HG03095 (cell line): ENCODE data around the gene C1QL4.
A peak's percentile ranks its signal among the peaks of the same experiment; 100 is the strongest.
"Not testable (repeated sequence)": the region's sequence is repeated elsewhere in the genome, so short reads cannot be mapped to it uniquely, and the experiment has no call there.

Source experiments
- ATAC-seq: cut with Tn5 transposase; IDR thresholded peaks from one replicate; pipeline ENCODE4 v1.9.1; 2021; ENCODE audit warnings: moderate library complexity; ENCODE audit not compliant: unreplicated experiment

The C1QL4 gene

GRCh38 chr12:49336645-49337584, at the start of gene C1QL4:
Gene C1QL4, minus strand, starts transcription at chr12:49337188. Its CDS starts 711 bp downstream, at chr12:49336477.
- ATAC-seq, result peak; percentile 77

- not testable (repeated sequence) for ATAC-seq
Measured at GRCh38 chr12:49380184-49380583, 43.2 kb upstream of the C1QL4 start.

DNA sequence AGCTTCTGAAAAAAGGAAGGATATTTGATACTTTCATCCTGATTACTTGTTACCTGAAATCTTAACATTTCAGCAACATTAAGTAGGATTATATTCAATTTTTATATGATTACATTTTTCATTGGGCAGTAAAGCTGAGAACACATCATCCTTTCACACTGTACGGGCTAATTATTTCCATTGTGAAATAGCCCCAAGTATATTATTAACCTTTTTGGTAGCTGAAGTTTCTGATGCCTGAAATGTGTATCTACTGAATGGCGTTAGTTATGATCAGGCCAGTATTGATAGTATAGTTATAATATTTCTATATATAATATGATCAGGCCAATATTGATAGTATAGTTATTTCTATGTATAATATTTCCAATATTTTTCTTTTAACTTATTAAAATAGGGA, 40.4 kb upstream of the C1QL4 start:
- ATAC-seq, result no peak

DNA sequence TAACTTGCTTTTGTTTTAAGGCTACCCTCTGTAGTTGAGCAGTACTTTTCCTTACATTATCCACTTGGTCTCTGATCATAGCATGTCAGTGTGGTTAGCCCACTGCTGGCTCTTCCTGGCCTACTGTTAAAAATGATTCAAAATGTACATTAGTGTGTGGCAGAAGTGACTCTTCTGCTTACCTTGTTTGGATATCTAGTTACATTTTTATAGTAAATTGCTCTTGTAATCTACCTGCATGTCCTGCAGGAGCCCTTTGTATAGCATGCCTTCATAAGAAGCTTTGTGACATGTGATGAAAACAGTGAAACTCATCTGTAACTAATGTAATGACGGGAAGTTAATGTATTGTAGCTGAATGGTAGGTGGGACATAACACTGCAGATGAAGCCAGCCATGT, 38.4 kb upstream of the C1QL4 start:
- no peak for ATAC-seq

DNA sequence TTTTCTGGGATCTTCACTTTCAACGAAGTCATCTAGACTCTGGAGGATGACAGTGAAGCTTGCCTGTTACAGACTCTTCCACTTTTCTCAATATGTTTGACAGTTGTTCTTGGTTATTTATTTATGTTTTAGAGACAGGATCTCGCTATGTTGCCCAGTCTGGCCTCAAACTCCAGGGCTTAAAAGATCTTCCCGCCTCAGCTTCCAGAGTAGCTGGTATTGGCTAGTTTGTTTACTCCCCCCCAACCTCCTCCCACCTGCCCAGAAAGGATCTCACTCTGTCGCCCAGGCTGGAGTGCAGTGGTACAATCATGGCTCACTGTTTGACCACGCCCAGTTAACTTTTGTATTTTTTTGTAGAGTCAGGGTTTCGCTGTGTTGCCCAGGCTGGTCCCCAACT, 33.6 kb upstream of the C1QL4 start:
- ATAC-seq, result no peak

- peak; percentile 57 for ATAC-seq
Measured at GRCh38 chr12:49369411-49370145, 32.6 kb upstream of the C1QL4 start.

DNA sequence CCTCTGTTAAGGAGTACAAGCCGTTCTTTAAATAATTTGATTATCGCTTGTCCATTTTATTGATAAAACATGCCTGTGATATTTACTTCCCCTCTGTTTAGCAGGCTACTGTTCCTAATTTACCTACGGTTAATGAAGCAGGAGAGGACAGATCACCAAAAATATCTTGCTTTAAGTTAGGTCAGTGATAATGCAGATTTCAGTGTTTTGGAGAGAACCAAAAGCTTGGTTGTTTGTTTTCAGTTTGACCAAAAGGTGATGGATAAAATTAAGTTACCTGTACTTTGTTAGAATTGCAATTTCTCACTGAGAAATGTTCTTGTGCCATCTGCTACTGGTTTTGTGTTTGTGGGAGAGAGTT, 31.2 kb upstream of the C1QL4 start:
- ATAC-seq, result no peak

DNA sequence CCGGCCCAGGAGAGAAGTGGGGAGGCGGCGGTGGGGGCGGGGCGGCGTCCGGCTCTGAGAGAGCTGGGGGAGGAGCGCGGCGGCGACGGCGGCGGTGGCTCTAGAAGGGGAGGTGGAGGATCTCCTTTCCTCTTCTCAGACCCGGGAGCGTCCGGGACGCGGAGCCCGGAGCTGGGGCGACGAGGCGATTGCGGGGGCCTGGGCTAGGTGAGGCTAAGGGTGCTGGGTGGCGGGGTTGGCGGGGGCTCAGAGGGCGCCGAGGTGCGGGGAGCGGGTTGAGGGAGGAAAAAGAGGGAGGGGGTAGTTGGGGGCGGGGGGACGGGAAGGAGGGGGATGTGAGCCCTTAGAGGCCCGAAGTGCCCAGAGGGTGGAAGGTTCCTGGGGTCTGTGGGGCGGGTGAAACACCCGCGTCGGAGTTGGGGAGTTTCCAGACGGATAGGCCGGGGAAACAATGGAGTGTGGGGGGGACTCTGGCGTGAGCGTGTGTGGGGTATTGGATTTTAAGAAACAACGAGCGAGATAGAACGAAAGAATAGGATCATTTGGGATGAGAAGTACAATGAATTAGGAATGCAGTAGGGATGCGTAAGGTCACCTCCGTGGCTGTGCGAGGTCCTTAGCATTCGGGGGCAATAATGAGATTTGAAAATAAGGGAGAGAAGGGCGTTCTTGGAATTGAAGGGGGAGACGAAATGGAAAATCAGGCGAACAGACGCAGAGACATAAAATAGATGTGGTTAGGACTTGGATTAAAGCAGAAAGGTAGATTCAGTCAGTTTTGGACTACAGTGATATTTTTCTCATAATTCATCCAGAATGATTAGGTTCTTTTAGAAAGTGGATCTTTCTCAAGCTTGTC, 30.6 kb upstream of the C1QL4 start, which contains the start of gene SPATS2:
SPATS2 (plus strand) TSS at position 82 of the 859 bp plus-strand sequence. CDS start 93,551 bp downstream, outside the sequence.
- no peak for ATAC-seq

DNA sequence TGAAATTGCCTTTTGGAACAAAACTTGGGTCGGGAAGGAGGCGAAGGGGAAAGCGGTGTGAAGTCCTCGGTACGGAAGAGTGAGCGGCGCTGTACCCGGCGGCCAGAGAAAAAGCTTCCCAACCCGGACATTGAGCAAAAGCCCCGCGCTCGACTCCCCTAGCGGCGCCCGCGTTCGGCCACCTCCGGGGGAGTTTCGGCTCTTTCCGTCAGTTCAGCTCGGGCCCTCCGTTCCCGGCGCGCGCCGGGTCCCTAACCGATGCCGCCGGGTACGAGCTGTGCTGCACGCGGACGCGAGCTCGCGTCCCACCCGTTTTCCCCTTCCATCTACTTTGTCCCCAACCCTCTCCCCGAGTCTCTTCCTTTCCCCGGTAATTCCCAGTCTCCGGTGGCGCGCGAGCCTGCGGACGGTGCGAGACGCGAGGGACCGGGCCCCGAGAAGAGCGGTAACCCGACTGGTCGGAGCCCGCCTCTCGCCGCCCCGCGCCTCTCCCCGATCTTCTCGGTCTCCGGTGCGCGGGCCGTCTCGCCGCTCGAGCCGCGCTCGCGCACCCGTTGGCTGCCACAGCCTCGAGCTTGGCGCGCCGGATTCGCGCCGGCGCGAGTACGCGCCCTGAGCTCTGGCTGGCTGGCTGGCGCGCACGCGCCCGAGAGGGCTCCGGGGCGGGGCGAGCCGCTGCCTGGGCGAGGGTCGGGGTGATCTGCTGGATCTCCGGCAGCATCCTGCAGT, 29.8 kb upstream of the C1QL4 start:
- peak; percentile 58 for ATAC-seq

- peak; percentile 3 for ATAC-seq
Measured at GRCh38 chr12:49366096-49366651, 29.2 kb upstream of the C1QL4 start.

DNA sequence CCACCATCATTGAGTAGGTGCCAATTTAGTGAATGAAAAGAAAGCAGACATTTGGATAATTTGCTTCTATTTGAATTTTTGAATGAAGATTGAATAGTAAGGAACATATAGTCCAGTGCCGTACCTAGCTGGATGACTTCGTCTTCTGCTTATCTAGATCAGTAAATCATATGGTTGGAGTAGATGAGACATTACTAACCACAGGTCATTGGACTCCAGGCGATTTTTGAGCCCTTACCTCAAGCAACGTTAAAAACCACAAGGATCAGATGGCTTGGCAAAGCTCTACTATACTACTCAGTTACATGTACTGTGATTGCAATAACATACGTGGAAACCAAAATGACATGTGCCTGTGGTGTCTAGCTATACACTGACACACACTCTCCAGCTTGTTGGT, 28.6 kb upstream of the C1QL4 start:
- no peak for ATAC-seq

- ATAC-seq, result no peak
Measured at GRCh38 chr12:49364989-49365388, 28.0 kb upstream of the C1QL4 start.

DNA sequence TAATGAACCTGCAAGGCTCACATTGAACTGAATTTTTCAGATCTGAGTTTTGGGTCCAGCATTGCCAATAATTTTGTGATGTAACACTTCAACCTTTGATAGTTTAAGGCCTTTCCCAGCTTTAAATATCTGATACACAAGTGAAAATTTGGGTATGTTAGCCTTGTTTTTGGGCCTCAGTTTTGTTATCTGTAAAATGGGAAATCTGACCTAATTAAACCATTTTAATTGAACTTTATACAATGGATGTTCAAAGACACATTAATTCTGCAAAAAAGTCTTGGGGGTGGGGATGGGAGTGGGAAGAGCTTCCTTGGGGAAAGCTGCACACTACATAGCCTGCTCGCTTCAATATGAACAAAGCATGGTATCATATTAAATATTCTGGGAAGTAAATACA, 25.1 kb upstream of the C1QL4 start:
- ATAC-seq, result no peak

- no peak for ATAC-seq
Measured at GRCh38 chr12:49359671-49360070, 22.7 kb upstream of the C1QL4 start.

- peak; percentile 73 for ATAC-seq
Measured at GRCh38 chr12:49358483-49359141, 21.6 kb upstream of the C1QL4 start.

GRCh38 chr12:49357103-49357678, 20.2 kb upstream of the C1QL4 start:
- no peak for ATAC-seq

- no peak for ATAC-seq
Measured at GRCh38 chr12:49355913-49356312, 18.9 kb upstream of the C1QL4 start.

GRCh38 chr12:49352351-49352750, 15.4 kb upstream of the C1QL4 start:
- no peak for ATAC-seq

DNA sequence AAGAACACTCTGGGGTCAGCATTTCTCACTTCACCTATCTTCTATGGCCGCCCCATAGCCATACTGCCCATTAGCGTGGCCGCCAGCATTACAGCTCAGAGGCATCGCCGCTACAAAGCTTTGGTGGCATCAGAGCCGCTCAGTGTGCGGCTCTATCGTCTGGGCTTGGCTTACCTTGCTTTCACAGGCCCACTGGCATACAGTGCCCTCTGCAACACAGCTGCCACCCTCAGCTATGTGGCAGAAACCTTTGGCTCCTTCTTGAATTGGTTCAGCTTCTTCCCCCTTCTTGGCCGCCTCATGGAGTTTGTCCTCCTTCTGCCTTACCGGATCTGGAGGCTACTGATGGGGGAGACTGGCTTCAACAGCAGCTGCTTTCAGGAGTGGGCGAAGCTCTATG, 12.3 kb upstream of the C1QL4 start:
- no peak for ATAC-seq
